Tibial artery (tissue), 4 donors: Measurements from ENCODE around the gene MEG3.

Source experiments
- DNase-seq, 2 donors: peaks; one replicate each; pipeline ENCODE4 v3.0.0-alpha.2; 2019
- H3K27ac ChIP-seq, 2 donors: fragments of 200-600 bp; sonication (generic) in 1 of 2; 1 replicate in 1 of 2; 2 replicates in 1 of 2; pipeline ENCODE4 v1.5.1; 2018 to 2019; ENCODE audit warnings: mild to moderate bottlenecking in 1 of 2
- H3K27me3 ChIP-seq, 2 donors: fragments of 200-600 bp; sonication (generic) in 1 of 2; one replicate each; pipeline versions ENCODE4 v1.5.1 to v1.6.0; 2016 to 2019
- H3K36me3 ChIP-seq, 3 donors: fragments of 200-600 bp; sonication (generic) in 2 of 3; one replicate each; pipeline ENCODE4 v1.5.1; 2016 to 2019; ENCODE audit warnings: mild to moderate bottlenecking in 2 of 3
- H3K4me1 ChIP-seq, 4 donors: fragments of 200-600 bp; sonication (generic) in 2 of 4; 1 replicate in 3 of 4; 2 replicates in 1 of 4; pipeline ENCODE4 v1.5.1; 2016 to 2019
- H3K4me3 ChIP-seq, 2 donors: fragments of 200-600 bp; sonication (generic) in 1 of 2; 1 replicate in 1 of 2; 2 replicates in 1 of 2; pipeline ENCODE4 v1.5.1; 2018 to 2019; ENCODE audit warnings: mild to moderate bottlenecking in 2 of 2
- H3K9me3 ChIP-seq, 3 donors: fragments of 200-600 bp; sonication (generic) in 1 of 3; one replicate each; pipeline ENCODE4 v1.5.1; 2016 to 2019
- CTCF ChIP-seq, 2 experiments: fragments of 200-600 bp in 1 of 2; fragments of 450-650 bp in 1 of 2; IDR thresholded peaks; one replicate each; pipeline ENCODE4 v1.5.1; 2017 to 2019; ENCODE audit warnings: antibody characterized with exemption in 2 of 2, mild to moderate bottlenecking in 1 of 2, moderate library complexity in 1 of 2
- intact Hi-C: fragments of 100-400 bp; cut with DNase I; formaldehyde crosslinking; loops from one replicate; pipeline ENCODE4 v1.15.0; 2023; ENCODE audit warnings: low total_unique reads

The MEG3 gene

DNA sequence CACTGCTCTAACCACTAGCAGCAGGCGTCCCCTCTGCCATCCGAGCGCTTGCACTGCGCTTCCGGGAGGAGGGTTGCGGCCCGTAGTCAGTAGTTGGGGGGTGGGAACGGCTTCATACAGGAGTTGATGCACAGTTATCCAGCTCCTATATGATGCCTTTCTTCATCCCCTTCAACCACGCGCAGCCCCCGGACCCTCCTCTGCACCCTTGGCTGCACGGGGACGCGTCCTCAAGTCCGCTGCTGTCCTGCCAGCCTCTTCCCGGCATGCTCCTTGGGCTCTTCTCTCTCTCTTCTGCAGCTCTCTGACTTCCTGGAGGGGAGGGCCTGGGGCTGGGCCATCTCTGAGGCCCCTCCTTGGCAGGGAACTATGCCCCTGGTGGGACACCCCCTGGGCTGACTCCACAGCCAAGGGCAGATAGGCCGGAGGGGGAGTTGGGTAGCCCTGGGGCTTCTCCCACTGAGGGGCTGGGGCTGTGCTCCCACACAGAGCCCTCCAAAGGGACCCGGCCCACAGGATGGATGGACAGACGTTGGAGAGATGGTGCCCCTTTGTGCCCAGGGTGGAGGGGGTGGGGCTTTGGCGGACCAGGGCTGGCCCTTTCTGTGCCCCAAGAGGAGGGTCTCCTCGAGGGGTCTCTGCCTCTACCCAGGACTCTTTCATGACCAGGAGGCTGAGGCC, 48.6 kb downstream of the MEG3 start:
- H3K4me3 ChIP-seq, result no peak overlapping the region
- H3K36me3 ChIP-seq, result no peaks in the 10 kb centered on the region
- H3K4me1 ChIP-seq, result no peaks in the 10 kb centered on the region
- H3K27me3 ChIP-seq, result peaks cover 0 to 23% of the 10 kb centered on the region in 2 donors
- no peak overlapping the region for H3K27ac ChIP-seq
- intact Hi-C loops, result no loop called here
- no peak for TF ChIP-seq CTCF (IDR thresholded peaks at IDR 0.05)
- H3K9me3 ChIP-seq, result no peaks in the 10 kb centered on the region
- DNase-seq, result peak in 1 of 2 donors; percentile 56

DNA sequence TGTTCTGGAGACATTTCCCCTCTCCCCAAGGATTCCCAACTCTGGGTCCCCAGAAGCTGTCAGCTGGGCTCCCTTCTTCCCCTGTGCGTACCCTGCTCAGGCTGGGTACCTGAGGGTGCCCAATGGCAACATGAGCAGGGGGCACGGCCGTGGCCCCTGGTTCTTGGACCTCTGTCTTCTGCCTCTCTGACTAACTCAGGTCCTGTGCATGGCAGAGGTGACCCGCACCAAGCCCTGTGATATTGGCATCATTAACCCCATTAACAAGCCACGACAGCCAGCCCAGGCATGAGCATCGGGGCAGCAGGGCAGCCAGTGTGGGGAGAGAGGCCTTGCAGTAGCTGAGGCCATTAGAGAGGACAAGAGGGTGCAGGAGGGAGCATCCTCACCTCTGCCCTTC, 49.2 kb downstream of the MEG3 start:
- peaks cover 0 to 23% of the 10 kb centered on the region in 2 donors for H3K27me3 ChIP-seq
- no peak for TF ChIP-seq CTCF (IDR thresholded peaks at IDR 0.05)
- H3K36me3 ChIP-seq, result no peaks in the 10 kb centered on the region
- H3K4me1 ChIP-seq, result no peaks in the 10 kb centered on the region
- no peaks in the 10 kb centered on the region for H3K9me3 ChIP-seq
- H3K27ac ChIP-seq, result no peak overlapping the region
- H3K4me3 ChIP-seq, result no peak overlapping the region
- intact Hi-C loops, result no loop called here
- peak in 1 of 2 donors; percentile 40 for DNase-seq

DNA sequence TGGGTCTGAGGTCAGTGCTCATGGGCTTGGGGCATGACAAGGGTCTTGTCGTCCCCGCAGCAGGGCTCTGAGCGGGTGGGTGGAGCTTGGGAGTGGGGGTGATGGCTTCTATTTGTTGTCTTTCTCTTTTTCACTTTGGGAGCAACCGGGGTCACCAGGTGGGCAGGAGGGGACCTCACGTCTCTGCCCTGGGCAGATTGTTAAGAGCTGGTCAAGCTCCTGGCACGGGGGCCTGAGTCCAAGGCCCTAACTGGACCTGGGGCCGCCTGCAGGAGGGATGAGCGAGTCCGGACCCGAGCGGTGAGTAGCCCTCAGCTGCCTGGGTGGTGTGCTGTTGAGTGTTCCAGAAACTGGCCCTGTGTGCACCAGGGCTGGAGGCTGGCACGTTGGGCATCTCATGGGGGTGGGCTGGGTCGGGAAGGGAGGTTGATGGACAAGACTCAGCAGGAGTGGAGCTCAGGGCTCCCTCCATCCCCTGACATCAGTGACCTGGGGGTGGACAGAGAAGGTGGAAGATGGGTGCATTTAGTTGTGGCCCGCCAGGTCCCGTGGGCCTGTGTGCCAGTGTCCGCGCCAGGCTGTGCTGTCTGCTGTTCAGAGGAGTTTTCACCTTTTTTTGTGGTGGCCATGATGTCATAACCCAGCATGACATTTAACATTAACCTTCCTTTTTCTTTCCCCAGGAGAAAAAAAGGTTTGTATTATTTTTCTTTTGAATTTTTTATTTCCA, 50.1 kb downstream of the MEG3 start:
- no peaks in the 10 kb centered on the region for H3K4me1 ChIP-seq
- no peak overlapping the region for H3K4me3 ChIP-seq
- peaks cover 0 to 23% of the 10 kb centered on the region in 2 donors for H3K27me3 ChIP-seq
- peaks cover 0 to 2% (median 0%) of the 10 kb centered on the region in 3 donors for H3K9me3 ChIP-seq
- no peak overlapping the region for H3K27ac ChIP-seq
- no peak for DNase-seq
- no peak for TF ChIP-seq CTCF (IDR thresholded peaks at IDR 0.05)
- no peaks in the 10 kb centered on the region for H3K36me3 ChIP-seq
- intact Hi-C loops, result no loop called here

- intact Hi-C loops, result no loop called here
- TF ChIP-seq CTCF (IDR thresholded peaks at IDR 0.05), result no peak
- DNase-seq, result no peak
Measured at GRCh38 chr14:100878271-100879146, 52.6 kb downstream of the MEG3 start.

DNA sequence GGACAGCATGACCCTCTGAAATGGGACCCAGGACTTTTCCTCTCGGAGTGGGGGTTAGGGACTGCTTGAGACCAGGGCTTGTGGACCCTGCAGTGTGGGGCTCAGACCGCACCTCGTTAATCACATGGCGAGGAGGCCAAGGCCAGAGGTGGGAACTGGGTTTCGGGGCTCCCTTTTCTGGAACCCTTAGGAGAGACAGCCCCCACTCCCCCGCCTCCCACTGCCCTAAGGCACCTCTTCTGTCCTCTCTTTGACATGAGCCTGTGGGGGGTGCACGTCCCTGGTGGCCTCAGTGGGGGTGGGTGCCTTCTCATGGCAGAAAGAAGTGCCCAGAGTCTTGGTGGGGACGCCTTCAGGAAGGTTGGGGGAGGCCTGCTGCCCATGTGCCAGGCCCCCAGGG, 53.3 kb downstream of the MEG3 start:
- intact Hi-C loops, result no loop called here
- H3K4me1 ChIP-seq, result no peaks in the 10 kb centered on the region
- H3K9me3 ChIP-seq, result peaks cover 0 to 4% (median 4%) of the 10 kb centered on the region in 3 donors
- no peak for TF ChIP-seq CTCF (IDR thresholded peaks at IDR 0.05)
- no peak overlapping the region for H3K27ac ChIP-seq
- H3K36me3 ChIP-seq, result no peaks in the 10 kb centered on the region
- peaks cover 0 to 23% of the 10 kb centered on the region in 2 donors for H3K27me3 ChIP-seq
- no peak overlapping the region for H3K4me3 ChIP-seq
- DNase-seq, result no peak

More at GRCh38 chr14:100878271-100879146, 52.6 kb downstream of the MEG3 start:
- Histone ChIP-seq H3K4me3 (no peak overlapping the region), H3K4me1 (no peaks in the 10 kb centered on the region), H3K36me3 (no peaks in the 10 kb centered on the region), H3K9me3 (peaks cover 0 to 4% (median 4%) of the 10 kb centered on the region in 3 donors), H3K27me3 (peaks cover 0 to 23% of the 10 kb centered on the region in 2 donors), H3K27ac (no peak overlapping the region)
